Stimulated activated memory B cell treated with anti-CD40 and anti-IgM and Interleukin-4, amounts not matched to agents 10 μg/mL and 1 μg/mL and 100 μg/mL, for 72 hours (primary cell): ENCODE results near the gene TBCB.
A peak's percentile ranks its signal among the peaks of the same experiment; 100 is the strongest.

Experiments used
- ATAC-seq: fragments of 150-1000 bp; cut with Tn5 transposase; 2 replicates; pipeline ENCODE4 v1.10.0; 2021
- H3K27ac Mint-ChIP-seq: one replicate; pipeline ENCODE4 v1.8.0; 2022; ENCODE audit warnings: mild to moderate bottlenecking, mixed read lengths
- H3K27me3 Mint-ChIP-seq: one replicate; pipeline ENCODE4 v1.8.0; 2022; ENCODE audit warnings: mixed read lengths
- H3K36me3 Mint-ChIP-seq: one replicate; pipeline ENCODE4 v1.8.0; 2022; ENCODE audit warnings: mixed read lengths
- H3K4me1 Mint-ChIP-seq: one replicate; pipeline ENCODE4 v1.8.0; 2022; ENCODE audit warnings: mixed read lengths
- H3K4me3 Mint-ChIP-seq: one replicate; pipeline ENCODE4 v1.8.0; 2022; ENCODE audit warnings: mild to moderate bottlenecking, moderate library complexity, mixed read lengths
- H3K9me3 Mint-ChIP-seq: one replicate; pipeline ENCODE4 v1.8.0; 2022; ENCODE audit warnings: mixed read lengths

TBCB gene

GRCh38 chr19:36140304-36141038 lies 25.2 kb downstream of the TBCB start:
- Mint-ChIP-seq H3K27me3 (no peaks in the 10 kb centered on the region), H3K4me3 (peak overlapping the region; percentile 99), H3K4me1 (peaks cover 28% of the 10 kb centered on the region), H3K27ac (peak overlapping the region; percentile 98), H3K36me3 (peaks cover 26% of the 10 kb centered on the region), H3K9me3 (peaks cover 4% of the 10 kb centered on the region)
- ATAC-seq = peak; percentile 44

- Mint-ChIP-seq H3K27me3 (no peaks in the 10 kb centered on the region), H3K36me3 (peaks cover 33% of the 10 kb centered on the region), H3K27ac (peak overlapping the region; percentile 98), H3K4me1 (peaks cover 28% of the 10 kb centered on the region), H3K9me3 (peaks cover 4% of the 10 kb centered on the region), H3K4me3 (peak overlapping the region; percentile 99)
- peak; percentile 83 for ATAC-seq
Measured at GRCh38 chr19:36141039-36141927, 26.0 kb downstream of the TBCB start.

GRCh38 chr19:36142046-36142445 lies 26.8 kb downstream of the TBCB start:
- Mint-ChIP-seq H3K27ac (no peak overlapping the region), H3K4me3 (peak overlapping the region; percentile 83), H3K27me3 (no peaks in the 10 kb centered on the region), H3K9me3 (peaks cover 4% of the 10 kb centered on the region), H3K36me3 (peaks cover 41% of the 10 kb centered on the region), H3K4me1 (peaks cover 21% of the 10 kb centered on the region)
- ATAC-seq = no peak

GRCh38 chr19:36142496-36142895 lies 27.2 kb downstream of the TBCB start:
- Mint-ChIP-seq H3K27me3 (no peaks in the 10 kb centered on the region), H3K4me1 (peaks cover 20% of the 10 kb centered on the region), H3K27ac (no peak overlapping the region), H3K9me3 (peaks cover 4% of the 10 kb centered on the region), H3K4me3 (peak overlapping the region; percentile 27), H3K36me3 (peaks cover 45% of the 10 kb centered on the region)
- no peak for ATAC-seq

GRCh38 chr19:36144624-36145023 lies 29.4 kb downstream of the TBCB start:
- no peak for ATAC-seq
- Mint-ChIP-seq H3K4me1 (peaks cover 20% of the 10 kb centered on the region), H3K4me3 (no peak overlapping the region), H3K27me3 (no peaks in the 10 kb centered on the region), H3K9me3 (peaks cover 4% of the 10 kb centered on the region), H3K27ac (no peak overlapping the region), H3K36me3 (peaks cover 63% of the 10 kb centered on the region)

- Mint-ChIP-seq H3K27ac (no peak overlapping the region), H3K36me3 (peaks cover 60% of the 10 kb centered on the region), H3K27me3 (no peaks in the 10 kb centered on the region), H3K9me3 (no peaks in the 10 kb centered on the region), H3K4me3 (no peak overlapping the region), H3K4me1 (no peaks in the 10 kb centered on the region)
- no peak for ATAC-seq
Measured at GRCh38 chr19:36149673-36150406, 34.6 kb downstream of the TBCB start.

- Mint-ChIP-seq H3K4me1 (no peaks in the 10 kb centered on the region), H3K27me3 (no peaks in the 10 kb centered on the region), H3K27ac (no peak overlapping the region), H3K4me3 (no peak overlapping the region), H3K9me3 (no peaks in the 10 kb centered on the region), H3K36me3 (peaks cover 60% of the 10 kb centered on the region)
- no peak for ATAC-seq
Measured at GRCh38 chr19:36150586-36150985, 35.3 kb downstream of the TBCB start.

- H3K9me3 Mint-ChIP-seq = no peaks in the 10 kb centered on the region
- no peak overlapping the region for H3K4me3 Mint-ChIP-seq
- H3K27ac Mint-ChIP-seq = no peak overlapping the region
- no peaks in the 10 kb centered on the region for H3K27me3 Mint-ChIP-seq
- H3K4me1 Mint-ChIP-seq = no peaks in the 10 kb centered on the region
- no peak for ATAC-seq
- peaks cover 53% of the 10 kb centered on the region for H3K36me3 Mint-ChIP-seq
Measured at GRCh38 chr19:36151144-36152018, 36.1 kb downstream of the TBCB start.

GRCh38 chr19:36152019-36152351 lies 36.7 kb downstream of the TBCB start:
- H3K4me1 Mint-ChIP-seq = no peaks in the 10 kb centered on the region
- H3K27ac Mint-ChIP-seq = no peak overlapping the region
- ATAC-seq = peak; percentile 31
- H3K36me3 Mint-ChIP-seq = peaks cover 47% of the 10 kb centered on the region
- H3K9me3 Mint-ChIP-seq = no peaks in the 10 kb centered on the region
- no peak overlapping the region for H3K4me3 Mint-ChIP-seq
- H3K27me3 Mint-ChIP-seq = no peaks in the 10 kb centered on the region

- H3K27ac Mint-ChIP-seq = no peak within 1 kb of the TSS
- no peaks in the 10 kb centered on the region for H3K9me3 Mint-ChIP-seq
- ATAC-seq = peak; percentile 24
- H3K4me1 Mint-ChIP-seq = no peaks in the 10 kb centered on the region
- H3K36me3 Mint-ChIP-seq = peaks cover 43% of the 10 kb centered on the region
- no peaks in the 10 kb centered on the region for H3K27me3 Mint-ChIP-seq
- no peak within 1 kb of the TSS for H3K4me3 Mint-ChIP-seq
Measured at GRCh38 chr19:36152352-36153091, 37.3 kb downstream of the TBCB start, which contains the start of gene COX7A1. COX7A1 (minus strand) TSS chr19:36152447; CDS start chr19:36152407, 40 bp downstream.

- ATAC-seq = no peak
- Mint-ChIP-seq H3K4me3 (no peak overlapping the region), H3K9me3 (no peaks in the 10 kb centered on the region), H3K27me3 (no peaks in the 10 kb centered on the region), H3K27ac (no peak overlapping the region), H3K36me3 (peaks cover 42% of the 10 kb centered on the region), H3K4me1 (no peaks in the 10 kb centered on the region)
Measured at GRCh38 chr19:36153126-36153525, 37.9 kb downstream of the TBCB start.

- no peak for ATAC-seq
- no peak overlapping the region for H3K27ac Mint-ChIP-seq
- peaks cover 3% of the 10 kb centered on the region for H3K9me3 Mint-ChIP-seq
- H3K4me3 Mint-ChIP-seq = no peak overlapping the region
- H3K4me1 Mint-ChIP-seq = no peaks in the 10 kb centered on the region
- H3K27me3 Mint-ChIP-seq = no peaks in the 10 kb centered on the region
- peaks cover 22% of the 10 kb centered on the region for H3K36me3 Mint-ChIP-seq
Measured at GRCh38 chr19:36160821-36161596, 45.7 kb downstream of the TBCB start.

GRCh38 chr19:36163813-36164212 lies 48.5 kb downstream of the TBCB start:
- Mint-ChIP-seq H3K4me3 (no peak overlapping the region), H3K9me3 (peaks cover 3% of the 10 kb centered on the region), H3K27me3 (no peaks in the 10 kb centered on the region), H3K4me1 (no peaks in the 10 kb centered on the region), H3K27ac (no peak overlapping the region), H3K36me3 (peaks cover 14% of the 10 kb centered on the region)
- no peak for ATAC-seq
